CD14-positive monocyte (primary cell): ENCODE measurements around the gene ST8SIA1. TPM values are rescaled to one million over a fixed set of nuclear protein-coding genes. Genes with fewer than 3 reads are reported as not detected.

ENCODE experiments used
- DNase-seq, 3 donors: peaks; one replicate each; pipeline ENCODE4 v3.0.0-alpha.2; 2011 to 2022
- H2AFZ ChIP-seq: 2 replicates; pipeline ENCODE4 v1.6.0; 2012; ENCODE audit warnings: mild to moderate bottlenecking, low read depth, low read length, inconsistent platforms; ENCODE audit not compliant: insufficient read depth, poor library complexity, severe bottlenecking
- H3K27ac ChIP-seq, 2 donors: 1 replicate in 1 of 2; 2 replicates in 1 of 2; pipeline ENCODE4 v1.5.1; 2012 to 2013; ENCODE audit warnings: low read length in 2 of 2, control low read depth in 1 of 2, inconsistent platforms in 1 of 2, low read depth in 1 of 2, mild to moderate bottlenecking in 1 of 2
- H3K27me3 ChIP-seq, 2 donors: one replicate each; pipeline versions ENCODE4 v1.6.0 to v1.6.1; 2011 to 2013; ENCODE audit warnings: low read length in 2 of 2; ENCODE audit not compliant: control insufficient read depth in 2 of 2, insufficient read depth in 2 of 2
- H3K36me3 ChIP-seq, 2 donors: replicated peaks in 1 of 2; 1 replicate in 1 of 2; 2 replicates in 1 of 2; pipeline versions ENCODE4 v1.5.1 to v1.6.1; 2012 to 2013; ENCODE audit warnings: low read length in 2 of 2, control low read depth in 1 of 2, inconsistent platforms in 1 of 2, mild to moderate bottlenecking in 1 of 2; ENCODE audit not compliant: insufficient read depth in 2 of 2, control insufficient read depth in 1 of 2
- H3K4me1 ChIP-seq, 2 donors: 1 replicate in 1 of 2; 2 replicates in 1 of 2; pipeline versions ENCODE4 v1.5.1 to v1.6.1; 2012 to 2013; ENCODE audit warnings: low read length in 2 of 2, control low read depth in 1 of 2, inconsistent platforms in 1 of 2, mild to moderate bottlenecking in 1 of 2, moderate library complexity in 1 of 2; ENCODE audit not compliant: insufficient read depth in 2 of 2, control insufficient read depth in 1 of 2
- H3K4me2 ChIP-seq: replicated peaks from 2 replicates; pipeline ENCODE3; 2012; ENCODE audit warnings: low read length, moderate library complexity, mild to moderate bottlenecking; ENCODE audit not compliant: poor library complexity, severe bottlenecking; ENCODE audit errors: extremely low read depth
- H3K4me3 ChIP-seq, 3 experiments: fragments of 200-600 bp in 1 of 3; sonication (generic) in 1 of 3; replicated peaks in 1 of 3; 1 replicate in 2 of 3; 2 replicates in 1 of 3; pipeline ENCODE4 v1.5.1; 2011 to 2013; ENCODE audit warnings: low read length in 3 of 3, mild to moderate bottlenecking in 3 of 3, control low read depth in 2 of 3, low read depth in 2 of 3, inconsistent platforms in 1 of 3, moderate library complexity in 1 of 3
- H3K79me2 ChIP-seq: 2 replicates; pipeline ENCODE4 v1.6.0; 2012; ENCODE audit warnings: mild to moderate bottlenecking, control low read depth, inconsistent platforms, low read length, moderate library complexity; ENCODE audit not compliant: insufficient read depth
- H3K9ac ChIP-seq: 2 replicates; pipeline ENCODE4 v1.6.0; 2017; ENCODE audit warnings: low read length, mild to moderate bottlenecking; ENCODE audit not compliant: insufficient read depth, poor library complexity, severe bottlenecking
- H3K9me3 ChIP-seq, 2 donors: replicated peaks in 1 of 2; 1 replicate in 1 of 2; 2 replicates in 1 of 2; pipeline versions ENCODE4 v1.5.1 to v1.6.1; 2012 to 2013; ENCODE audit warnings: low read length in 2 of 2, control low read depth in 1 of 2; ENCODE audit not compliant: control insufficient read depth in 1 of 2, insufficient read depth in 1 of 2
- H4K20me1 ChIP-seq: 2 replicates; pipeline ENCODE4 v1.6.0; 2012; ENCODE audit warnings: mild to moderate bottlenecking, low read length, control low read depth, moderate library complexity; ENCODE audit not compliant: insufficient read depth
- H3K27ac Mint-ChIP-seq, 7 donors: one replicate each; pipeline ENCODE4 v1.8.0; 2020; ENCODE audit warnings: mild to moderate bottlenecking in 7 of 7, mixed read lengths in 7 of 7, moderate library complexity in 6 of 7, inconsistent platforms in 2 of 7
- H3K27me3 Mint-ChIP-seq, 3 donors: one replicate each; pipeline ENCODE4 v1.8.0; 2021 to 2022; ENCODE audit warnings: low read depth in 3 of 3, mild to moderate bottlenecking in 3 of 3, mixed read lengths in 3 of 3, moderate library complexity in 3 of 3, inconsistent platforms in 1 of 3
- H3K36me3 Mint-ChIP-seq, 2 donors: one replicate each; pipeline ENCODE4 v1.8.0; 2020; ENCODE audit warnings: mixed read lengths in 2 of 2, inconsistent platforms in 1 of 2, mild to moderate bottlenecking in 1 of 2
- H3K4me1 Mint-ChIP-seq: one replicate; pipeline ENCODE4 v1.8.0; 2020; ENCODE audit warnings: mild to moderate bottlenecking, mixed read lengths
- H3K4me3 Mint-ChIP-seq, 2 donors: one replicate each; pipeline ENCODE4 v1.8.0; 2020; ENCODE audit warnings: mild to moderate bottlenecking in 2 of 2, mixed read lengths in 2 of 2, moderate library complexity in 1 of 2
- H3K9me3 Mint-ChIP-seq, 7 donors: one replicate each; pipeline ENCODE4 v1.8.0; 2020 to 2022; ENCODE audit warnings: mixed read lengths in 7 of 7, mild to moderate bottlenecking in 6 of 7, moderate library complexity in 6 of 7, inconsistent platforms in 2 of 7
- CTCF ChIP-seq: fragments of 200-600 bp; IDR thresholded peaks from one replicate; pipeline ENCODE4 v1.8.0; 2022; ENCODE audit warnings: antibody characterized with exemption, mild to moderate bottlenecking
- WGBS: methylation state at CpG from one replicate; pipeline ENCODE4 v1.1.5; 2013; ENCODE audit warnings: missing lambda C conversion rate; ENCODE audit not compliant: insufficient coverage; 5-methylcytosine and 5-hydroxymethylcytosine counted together
- intact Hi-C, 2 donors: fragments of 100-400 bp; cut with micrococcal nuclease; formaldehyde crosslinking; loops; one replicate each; pipeline versions ENCODE4 v1.15.0 to v1.15.1; 2023
- polyA plus RNA-seq, 3 donors: library from polyadenylated mRNA; depleted of rRNA in 1 of 3; unstranded in 2 of 3; stranded (reverse) in 1 of 3; fragments of 300-500 nt in 2 of 3; fragments of >200 nt in 1 of 3; fragmentation: Illumina TruSeq in 2 of 3; gene quantifications; 1 replicate in 2 of 3; 2 replicates in 1 of 3; pipeline ENCODE4 v1.2.3, GENCODE V29; 2012 to 2021

ST8SIA1 gene
- polyA plus RNA-seq, 3 donors = not detected

- Histone ChIP-seq H3K4me3 (no peak overlapping the region), H3K27me3 (peaks cover 10 to 19% of the 10 kb centered on the region in 2 donors), H4K20me1 (no peaks in the 10 kb centered on the region), H2AFZ (no peak overlapping the region), H3K9me3 (no peaks in the 10 kb centered on the region), H3K79me2 (no peaks in the 10 kb centered on the region), H3K4me1 (no peaks in the 10 kb centered on the region), H3K4me2 (no peak overlapping the region), H3K27ac (no peak overlapping the region), H3K9ac (no peak overlapping the region), H3K36me3 (no peaks in the 10 kb centered on the region)
- no peak for DNase-seq
- Mint-ChIP-seq H3K4me1 (no peaks in the 10 kb centered on the region), H3K27ac (peak overlapping the region in 1 of 7 donors; percentile 16), H3K9me3 (peaks cover 0 to 2% (median 0%) of the 10 kb centered on the region in 7 donors), H3K4me3 (peak overlapping the region in 1 of 2 donors; percentile 19), H3K36me3 (no peaks in the 10 kb centered on the region), H3K27me3 (peaks cover 14 to 25% (median 16%) of the 10 kb centered on the region in 3 donors)
- no peak for TF ChIP-seq CTCF
- intact Hi-C loops = no loop called here
- WGBS = 60% methylated on average over 1 of the region's 2 CpGs
Measured at GRCh38 chr12:22262309-22262708, 72.2 kb downstream of the ST8SIA1 start.

GRCh38 chr12:22257100-22257499 lies 77.4 kb downstream of the ST8SIA1 start:
- Mint-ChIP-seq H3K9me3 (peaks cover 0 to 2% (median 0%) of the 10 kb centered on the region in 7 donors), H3K4me3 (no peak overlapping the region), H3K36me3 (no peaks in the 10 kb centered on the region), H3K27me3 (peaks cover 6 to 12% (median 10%) of the 10 kb centered on the region in 3 donors), H3K27ac (no peak overlapping the region), H3K4me1 (no peaks in the 10 kb centered on the region)
- no peak overlapping the region for H2AFZ ChIP-seq
- intact Hi-C loops = no loop called here
- H3K27ac ChIP-seq = no peak overlapping the region
- H3K36me3 ChIP-seq = no peaks in the 10 kb centered on the region
- no peaks in the 10 kb centered on the region for H3K4me1 ChIP-seq
- H3K79me2 ChIP-seq = no peaks in the 10 kb centered on the region
- no peak overlapping the region for H3K9ac ChIP-seq
- H3K4me2 ChIP-seq = no peak overlapping the region
- H3K9me3 ChIP-seq = no peaks in the 10 kb centered on the region
- peaks cover 5% of the 10 kb centered on the region in 2 donors for H3K27me3 ChIP-seq
- no peak for DNase-seq
- no peaks in the 10 kb centered on the region for H4K20me1 ChIP-seq
- WGBS = 95% methylated on average over 4 of the region's 6 CpGs
- H3K4me3 ChIP-seq = no peak overlapping the region
- no peak for TF ChIP-seq CTCF
